HG03103 (cell line): Measurements from ENCODE around the gene TP73.
"Not testable (repeated sequence)": the region's sequence is repeated elsewhere in the genome, so short reads cannot be mapped to it uniquely, and the experiment has no call there.

ENCODE experiments used
- ATAC-seq: cut with Tn5 transposase; IDR thresholded peaks from one replicate; pipeline ENCODE4 v1.9.1; 2021; ENCODE audit warnings: low read depth; ENCODE audit not compliant: unreplicated experiment

The TP73 gene

DNA sequence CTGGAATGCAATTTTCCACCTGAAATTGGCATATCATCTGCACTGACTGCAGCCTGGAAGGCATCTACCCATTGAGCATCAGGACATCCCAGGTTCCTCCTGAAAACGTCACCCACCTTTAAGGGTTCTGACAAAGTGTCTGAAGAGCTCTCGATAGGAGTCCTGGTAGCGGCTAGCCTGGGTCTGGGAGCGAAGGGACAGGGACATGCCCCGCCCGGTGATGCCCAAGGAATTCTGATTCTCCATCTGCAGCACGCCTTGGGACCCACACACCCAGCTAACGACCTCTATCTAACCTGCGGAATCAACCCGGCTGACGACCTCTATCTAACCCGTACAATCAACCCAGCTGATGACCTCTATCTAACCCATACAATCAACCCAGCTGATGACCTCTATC is 86.6 kb downstream of the TP73 start:
- no peak for ATAC-seq

DNA sequence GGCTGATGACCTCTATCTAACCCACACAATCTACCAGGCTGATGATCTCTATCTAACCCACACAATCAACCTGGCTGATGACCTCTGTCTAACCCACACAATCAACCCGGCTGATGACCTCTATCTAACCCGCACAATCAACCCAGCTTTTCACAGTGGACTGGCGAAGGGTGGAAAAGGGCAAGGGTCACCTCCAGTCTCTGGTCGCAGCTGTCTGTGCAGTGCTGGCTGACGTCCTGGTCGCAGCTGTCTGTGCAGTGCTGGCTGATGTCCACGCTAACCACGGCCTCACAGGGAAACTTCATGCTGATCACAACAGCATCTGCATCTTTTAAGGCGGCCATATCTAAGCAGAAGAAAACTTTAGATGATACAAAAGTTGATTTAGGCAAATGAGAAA is 87.7 kb downstream of the TP73 start:
- no peak for ATAC-seq

DNA sequence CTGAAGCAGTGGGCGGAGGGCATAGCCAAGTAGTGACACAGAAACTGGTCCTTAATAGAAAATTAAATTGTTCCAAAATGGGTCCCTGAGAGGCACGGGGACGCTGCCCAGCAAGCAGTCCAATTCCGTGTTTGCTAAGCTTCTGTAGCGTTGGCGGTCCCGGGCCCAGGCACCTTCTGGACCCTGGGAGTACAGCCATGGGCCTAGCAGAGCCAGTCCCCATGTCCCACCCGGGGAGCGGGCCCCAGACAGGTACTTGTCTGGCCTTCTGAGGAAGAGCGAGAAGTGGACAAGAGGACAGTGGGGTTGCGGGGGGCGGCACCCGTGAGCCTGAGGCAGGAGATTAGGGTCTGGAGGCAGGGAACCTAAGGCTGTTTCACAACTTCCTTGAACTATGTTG is 88.4 kb downstream of the TP73 start:
- no peak for ATAC-seq

DNA sequence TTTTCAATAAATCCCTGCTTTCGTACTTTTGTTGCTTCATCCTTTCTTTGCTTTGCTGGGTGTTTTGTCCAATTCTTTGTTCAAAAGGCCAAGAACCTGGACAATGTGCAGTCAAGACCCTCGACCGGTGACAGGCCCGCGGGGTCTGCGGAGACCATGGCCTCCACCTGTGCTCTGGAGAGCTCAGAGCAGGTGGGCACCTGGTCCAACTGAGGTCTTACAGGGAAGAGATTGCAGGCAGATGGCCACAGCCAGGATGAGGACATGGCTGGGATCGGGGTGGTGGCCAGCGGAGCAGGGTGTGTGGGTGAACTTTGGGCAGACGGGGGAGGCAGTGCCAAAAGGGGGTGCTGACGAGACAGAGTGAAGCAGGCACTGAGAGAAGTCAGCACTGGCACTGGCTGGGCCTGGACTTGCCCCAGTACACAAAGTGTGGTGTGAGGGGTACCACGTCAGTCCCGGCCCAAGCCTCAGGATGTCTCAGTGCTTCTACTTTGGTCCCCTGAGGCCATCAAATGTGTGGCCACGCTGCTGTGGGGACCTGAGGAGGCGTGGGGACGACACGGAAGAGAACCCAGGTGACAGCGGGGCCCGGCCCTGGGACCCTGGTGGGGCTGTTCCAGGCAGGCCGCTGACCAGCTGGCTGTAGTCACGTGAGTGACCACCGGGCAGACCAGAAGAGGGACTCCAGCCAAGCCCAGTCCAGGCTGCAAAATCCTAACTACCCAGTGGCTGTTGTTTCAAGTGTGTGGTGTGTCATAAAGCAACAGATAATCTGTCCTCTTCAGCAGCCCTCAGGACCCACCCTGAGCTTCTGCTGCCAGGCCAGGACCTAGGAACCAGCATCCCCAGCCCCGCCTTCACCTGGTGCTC is 89.5 kb downstream of the TP73 start:
- no peak for ATAC-seq

DNA sequence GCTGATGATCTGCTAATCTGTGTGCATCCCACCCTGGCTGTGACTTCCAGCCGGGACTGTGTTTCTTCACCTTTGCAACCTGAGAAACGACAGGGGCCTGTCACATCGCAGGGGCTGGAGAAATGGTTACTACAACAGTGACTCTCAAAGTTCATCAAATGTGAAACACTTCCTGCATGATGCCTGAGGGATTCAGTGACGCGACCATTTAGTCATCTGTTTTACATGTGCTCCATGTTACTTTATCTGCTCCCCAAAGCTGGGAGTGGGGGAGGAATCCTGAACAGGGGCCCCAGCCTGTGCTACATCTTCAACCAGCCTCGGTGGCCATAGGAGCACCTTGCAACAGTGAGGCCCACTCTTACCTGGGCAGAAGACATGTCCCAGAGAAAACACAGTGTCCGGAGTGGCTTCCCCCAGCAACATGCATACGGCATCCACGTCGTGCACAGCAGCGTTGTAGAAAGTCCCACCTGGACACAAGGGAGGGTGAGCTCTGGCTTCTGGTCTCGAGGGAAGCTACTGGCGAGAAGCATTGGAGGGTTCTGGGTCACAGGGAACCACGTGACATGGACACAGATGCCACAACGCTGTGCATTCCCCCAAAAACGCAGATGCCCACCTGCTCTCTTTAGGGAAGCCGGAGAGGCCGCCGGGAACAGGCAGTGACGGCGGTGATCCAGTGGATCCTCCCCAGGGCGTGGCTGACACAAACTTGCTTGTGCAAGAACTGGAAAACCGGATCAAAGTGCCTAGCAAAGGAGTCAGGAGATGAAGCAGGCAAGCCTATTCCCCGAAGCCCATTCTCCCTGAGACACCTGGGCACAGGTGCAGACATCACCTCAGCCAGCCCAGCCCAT is 90.4 kb downstream of the TP73 start:
- ATAC-seq, result no peak

DNA sequence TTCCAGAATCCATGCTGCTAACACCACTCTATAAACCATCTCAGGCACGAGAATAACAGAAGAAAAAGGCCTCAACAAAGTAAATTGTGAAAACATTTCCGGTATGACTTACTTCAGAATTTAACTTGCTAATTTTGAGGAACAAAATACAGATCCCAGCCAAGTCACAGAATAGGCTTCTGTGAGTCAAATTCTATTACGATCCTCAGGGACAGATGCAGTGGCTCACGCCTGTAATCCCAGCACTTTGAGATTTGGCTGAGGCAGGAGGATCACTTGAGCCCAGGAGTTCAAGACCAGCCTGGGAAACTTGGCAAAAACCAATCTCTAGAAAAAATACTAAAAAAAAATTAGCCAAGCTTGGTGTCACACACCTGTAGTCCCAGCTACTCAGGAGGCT is 91.1 kb downstream of the TP73 start:
- no peak for ATAC-seq

DNA sequence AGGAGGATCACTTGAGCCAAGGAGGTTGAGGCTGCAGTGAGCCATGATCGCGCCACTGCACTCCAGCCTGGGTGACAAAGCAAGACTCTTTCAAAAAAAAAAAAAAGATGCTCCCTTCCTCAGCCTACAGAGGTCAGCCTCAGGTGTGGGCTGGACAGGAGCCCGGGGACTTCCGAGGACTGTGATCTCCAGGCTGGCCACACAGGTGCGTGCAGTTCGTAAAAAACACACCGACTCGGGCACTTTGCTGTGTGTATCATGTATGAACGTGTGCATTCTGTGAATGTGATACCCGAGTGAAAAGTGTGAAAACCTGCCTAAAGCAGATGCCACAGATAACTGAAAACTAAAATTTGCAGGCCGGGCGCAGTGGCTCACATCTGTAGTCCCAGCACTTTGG is 91.5 kb downstream of the TP73 start:
- no peak for ATAC-seq

DNA sequence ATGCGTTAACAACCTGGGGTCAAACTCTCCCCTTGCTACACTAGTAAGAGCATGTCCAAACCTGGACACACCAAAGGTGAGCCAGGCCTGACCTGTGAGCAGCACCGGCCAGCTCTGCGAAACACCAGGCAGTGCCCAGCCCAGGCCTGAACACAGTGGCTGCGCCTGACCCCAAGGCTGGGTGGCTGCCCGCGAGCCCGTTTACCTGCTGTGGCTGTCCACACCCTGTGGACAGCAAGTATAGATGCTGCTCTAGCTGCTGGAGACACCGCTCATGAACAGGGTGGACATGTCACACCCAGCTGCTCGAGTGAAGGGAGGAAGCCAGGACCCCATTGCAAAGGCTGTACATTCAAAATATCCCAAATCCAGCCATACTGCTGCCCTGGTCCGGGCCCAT is 92.3 kb downstream of the TP73 start:
- no peak for ATAC-seq

DNA sequence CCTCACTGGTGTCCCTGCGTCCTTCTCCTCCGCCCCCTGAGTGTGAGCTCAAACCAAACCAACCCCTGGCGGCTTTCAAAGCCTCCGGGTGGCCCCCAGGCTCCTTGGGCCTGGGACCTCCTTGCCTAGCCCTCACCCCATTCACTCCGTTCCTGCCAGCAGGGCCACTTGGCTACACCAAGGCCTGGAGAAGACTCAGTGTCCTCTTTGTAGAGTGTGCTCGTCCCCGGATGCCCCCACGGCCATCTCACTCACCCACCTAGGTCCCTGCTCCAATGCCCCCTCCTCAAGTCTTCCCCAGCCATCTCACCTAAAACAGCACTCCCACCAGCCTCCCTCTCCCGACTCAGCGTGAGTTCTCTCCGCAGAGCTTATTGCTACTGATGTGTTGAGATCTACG is 92.8 kb downstream of the TP73 start:
- ATAC-seq, result no peak

DNA sequence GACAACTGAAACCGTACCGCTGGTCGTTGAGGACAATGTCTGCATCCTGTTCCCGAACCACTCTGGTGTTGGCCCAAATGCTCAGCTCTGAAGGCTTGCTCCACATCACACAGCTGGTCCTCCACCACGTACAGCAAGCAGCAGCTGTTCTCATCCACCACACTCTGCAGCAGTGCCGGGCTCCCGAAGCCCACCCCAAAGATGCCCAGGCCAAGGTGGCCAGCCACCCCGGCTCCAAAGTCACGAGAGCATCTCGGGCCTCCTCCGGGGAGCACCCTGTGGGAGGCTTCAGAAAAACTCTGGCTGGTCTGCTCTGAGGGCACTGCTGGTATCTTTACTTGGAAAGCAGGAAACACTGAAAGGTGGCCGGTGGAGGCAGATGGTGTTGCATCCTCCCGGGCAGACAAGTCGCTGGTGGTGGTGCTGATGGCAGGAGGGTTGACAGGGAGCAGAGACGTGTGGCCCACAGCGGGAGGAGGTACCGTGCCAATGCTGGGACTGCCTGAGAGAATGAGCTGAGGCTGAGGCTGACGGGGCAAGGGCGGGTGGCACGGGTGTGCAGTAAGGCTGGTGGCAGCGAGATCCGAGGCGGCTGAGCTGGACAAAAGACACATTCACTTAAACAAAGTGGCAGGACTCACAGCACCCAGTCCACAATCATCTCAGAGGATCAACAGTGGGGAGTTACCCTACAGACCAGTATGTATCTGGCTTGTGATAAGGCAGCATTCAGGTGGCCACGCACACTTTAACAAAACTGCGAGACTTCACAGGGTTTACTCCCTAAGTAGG is 93.5 kb downstream of the TP73 start:
- ATAC-seq, result no peak

DNA sequence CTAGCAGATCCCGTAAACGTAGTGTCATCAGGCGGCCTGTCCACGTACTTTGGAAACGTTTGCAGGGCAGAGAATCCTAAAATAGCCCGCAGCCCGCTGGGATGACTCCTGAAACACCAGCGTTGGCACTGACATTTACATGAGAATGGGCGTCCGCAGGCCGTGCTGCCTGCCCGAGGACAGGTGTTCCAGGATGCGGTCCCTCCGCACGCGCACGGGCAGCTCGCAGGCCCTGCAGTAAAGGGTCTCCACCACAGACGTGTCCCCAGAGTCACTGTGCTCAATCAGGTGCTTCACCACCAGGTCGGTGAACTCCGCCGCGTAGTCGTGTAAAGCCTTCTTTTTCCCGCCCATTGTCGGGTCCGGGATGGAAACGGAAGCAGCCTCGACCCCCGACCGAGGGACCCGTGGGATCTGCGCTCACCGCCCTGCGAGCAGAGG is 94.1 kb downstream of the TP73 start:
- ATAC-seq, result no peak

DNA sequence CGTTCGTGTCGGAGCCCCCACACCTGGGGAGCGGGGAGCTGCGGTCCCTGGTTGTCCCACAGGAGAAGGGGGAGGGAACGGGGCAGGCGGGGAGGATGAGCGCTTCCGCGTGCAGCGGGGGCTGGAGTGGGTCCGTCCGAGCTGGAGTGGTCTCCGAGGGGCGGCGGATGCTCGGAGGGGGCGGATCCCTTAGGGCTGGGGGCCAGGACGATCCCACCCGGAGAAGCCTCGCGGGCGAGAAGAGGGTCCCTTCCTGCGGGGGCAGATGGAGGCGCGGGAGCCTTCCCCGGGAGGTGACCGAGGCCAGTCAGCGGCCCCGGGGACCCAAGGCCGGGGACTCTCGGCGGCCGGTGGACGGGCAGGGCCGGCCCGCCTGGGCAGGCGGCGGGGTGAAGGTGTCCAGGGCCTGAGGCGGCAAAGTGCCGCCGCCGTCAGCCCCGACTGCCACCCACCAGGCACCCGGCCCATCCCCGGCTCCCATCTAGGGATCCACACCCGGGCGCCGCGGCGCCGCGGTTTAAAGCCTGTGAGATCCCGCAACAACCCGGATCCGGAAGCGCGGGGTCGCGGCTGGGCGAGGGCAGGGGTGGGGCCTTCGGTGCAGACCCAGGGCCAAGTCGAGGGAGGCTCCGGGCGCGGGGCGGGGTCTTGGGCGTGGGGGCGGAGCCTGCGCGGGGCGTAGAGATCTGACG is 94.7 kb downstream of the TP73 start:
- ATAC-seq, result peak; percentile 86

DNA sequence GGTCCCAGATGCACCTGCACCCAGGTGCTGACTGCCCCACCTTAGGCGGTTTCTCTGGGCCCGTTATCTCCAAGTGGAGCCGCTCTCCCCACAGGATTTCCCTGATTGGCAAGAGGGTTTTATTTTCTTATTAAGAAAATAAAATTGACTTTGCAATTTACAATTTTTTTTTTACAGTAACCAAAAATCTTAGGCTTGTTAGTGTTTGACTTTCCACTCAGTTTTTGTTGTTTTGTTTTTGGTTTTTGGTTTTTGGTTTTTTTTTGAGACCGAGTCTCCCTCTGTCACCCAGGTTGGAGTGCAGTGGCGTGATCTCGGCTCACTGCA is 95.2 kb downstream of the TP73 start:
- ATAC-seq, result no peak

DNA sequence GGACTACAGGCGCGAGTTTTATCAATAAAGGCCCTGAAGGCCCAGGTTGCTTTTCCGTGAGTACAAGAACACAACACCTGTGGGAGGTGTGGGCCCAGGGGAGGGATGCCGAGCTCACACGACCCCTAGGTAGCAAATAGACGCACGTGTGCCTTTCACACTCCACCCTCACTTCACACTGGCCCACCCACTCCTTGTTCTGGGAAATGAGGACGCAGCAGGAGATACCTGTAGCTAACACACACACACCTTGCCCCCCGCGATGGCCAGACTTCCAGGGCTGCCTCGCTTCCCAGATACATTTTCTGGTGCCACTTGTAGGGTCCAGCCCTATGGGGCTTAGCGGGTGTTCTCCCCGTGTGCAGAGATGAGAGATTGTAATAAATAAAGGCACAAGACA is 95.6 kb downstream of the TP73 start:
- no peak for ATAC-seq

DNA sequence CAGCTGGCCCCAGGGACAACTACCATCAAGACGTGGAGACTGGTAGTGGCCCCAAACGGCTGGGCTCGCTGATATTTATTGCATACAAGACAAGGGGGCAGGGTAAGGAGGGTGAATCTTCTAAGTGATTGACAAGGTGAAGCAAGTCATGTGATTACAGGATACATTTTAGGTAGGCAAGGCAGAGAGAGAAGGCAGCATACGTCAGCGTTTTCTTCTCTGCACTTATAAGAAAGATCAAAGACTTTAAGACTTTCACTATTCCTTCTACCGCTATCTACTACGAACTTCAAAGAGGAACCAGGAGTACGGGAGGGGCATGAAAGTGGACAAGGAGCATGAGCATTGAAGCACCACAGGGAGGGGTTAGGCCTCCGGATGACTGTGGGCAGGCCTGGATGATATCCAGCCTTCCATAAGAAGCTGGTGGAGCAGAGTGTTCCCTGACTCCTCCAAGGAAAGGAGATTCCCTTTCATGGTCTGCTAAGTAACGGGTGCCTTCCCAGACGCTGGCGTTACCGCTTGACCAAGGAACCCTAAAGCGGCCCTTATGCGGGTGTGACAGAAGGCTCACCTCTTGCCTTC is 96.1 kb downstream of the TP73 start:
- ATAC-seq, result not testable (repeated sequence)

DNA sequence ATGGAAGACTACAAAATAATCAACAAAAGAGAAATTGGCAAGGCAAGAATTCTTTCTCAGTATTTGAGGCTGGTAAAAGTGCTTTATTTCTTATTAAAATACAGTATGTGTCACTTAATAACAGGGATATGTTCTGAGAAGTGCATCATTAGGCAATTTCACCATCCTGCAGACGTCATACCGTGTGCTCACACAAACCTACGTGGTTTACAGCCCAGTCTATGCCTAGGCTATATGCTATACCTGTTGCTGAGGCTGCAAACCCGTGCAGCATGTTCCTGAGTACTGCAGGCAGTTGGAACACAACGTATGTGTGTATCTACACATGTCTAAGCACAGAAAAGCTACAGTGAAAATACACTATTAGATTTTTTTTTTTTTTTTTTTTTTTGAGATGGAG is 97.2 kb downstream of the TP73 start:
- no peak for ATAC-seq

DNA sequence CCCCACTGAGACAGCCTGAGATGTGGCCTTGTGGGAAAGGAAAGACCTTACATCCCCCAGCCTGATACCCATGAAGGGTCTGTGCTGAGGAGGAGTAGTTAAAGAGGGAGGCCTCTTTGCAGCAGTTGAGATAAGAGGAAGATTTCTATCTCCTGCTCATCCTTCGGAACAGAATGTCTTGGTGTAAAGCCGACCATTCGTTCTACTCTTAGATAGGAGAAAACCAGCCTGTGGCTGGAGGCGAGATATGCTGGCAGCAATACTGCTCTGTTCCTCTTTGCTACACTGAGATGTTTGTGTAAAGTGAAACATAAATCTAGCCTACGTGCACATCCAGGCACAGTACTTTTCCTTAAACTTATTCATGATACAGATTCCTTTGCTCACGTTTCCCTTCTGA is 98.4 kb downstream of the TP73 start:
- ATAC-seq, result no peak

DNA sequence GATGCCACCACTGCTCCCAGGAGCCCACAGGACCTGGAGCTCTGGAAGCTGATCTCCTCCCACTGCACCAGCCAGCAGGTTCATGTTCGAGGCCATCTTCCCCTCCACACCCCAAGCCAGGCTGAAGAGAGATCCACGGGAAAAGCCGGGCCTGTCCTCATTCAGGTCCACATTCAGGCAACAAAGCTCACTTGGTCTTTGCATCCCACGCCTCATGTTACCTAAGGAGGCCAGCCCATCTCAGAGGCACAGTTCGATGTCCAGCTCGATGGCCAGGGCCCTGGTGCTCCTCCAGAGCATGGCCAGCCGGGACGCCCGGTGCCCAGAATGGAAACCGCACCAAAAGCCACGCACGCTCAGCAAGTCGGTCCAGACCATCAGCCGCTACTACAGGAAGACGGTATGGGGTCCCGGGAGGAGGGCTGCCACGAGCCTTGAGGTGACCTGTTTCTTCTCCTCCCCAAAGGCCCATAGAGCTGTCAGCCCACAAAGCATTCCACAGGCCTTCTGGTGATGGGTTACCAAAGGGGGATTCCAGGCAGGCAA is 100.2 kb downstream of the TP73 start, which contains the start of gene CCDC27:
Gene CCDC27, plus strand, starts transcription at position 51 of the 546 bp plus-strand sequence. Its CDS starts 32 bp downstream, at position 83.
- no peak for ATAC-seq

DNA sequence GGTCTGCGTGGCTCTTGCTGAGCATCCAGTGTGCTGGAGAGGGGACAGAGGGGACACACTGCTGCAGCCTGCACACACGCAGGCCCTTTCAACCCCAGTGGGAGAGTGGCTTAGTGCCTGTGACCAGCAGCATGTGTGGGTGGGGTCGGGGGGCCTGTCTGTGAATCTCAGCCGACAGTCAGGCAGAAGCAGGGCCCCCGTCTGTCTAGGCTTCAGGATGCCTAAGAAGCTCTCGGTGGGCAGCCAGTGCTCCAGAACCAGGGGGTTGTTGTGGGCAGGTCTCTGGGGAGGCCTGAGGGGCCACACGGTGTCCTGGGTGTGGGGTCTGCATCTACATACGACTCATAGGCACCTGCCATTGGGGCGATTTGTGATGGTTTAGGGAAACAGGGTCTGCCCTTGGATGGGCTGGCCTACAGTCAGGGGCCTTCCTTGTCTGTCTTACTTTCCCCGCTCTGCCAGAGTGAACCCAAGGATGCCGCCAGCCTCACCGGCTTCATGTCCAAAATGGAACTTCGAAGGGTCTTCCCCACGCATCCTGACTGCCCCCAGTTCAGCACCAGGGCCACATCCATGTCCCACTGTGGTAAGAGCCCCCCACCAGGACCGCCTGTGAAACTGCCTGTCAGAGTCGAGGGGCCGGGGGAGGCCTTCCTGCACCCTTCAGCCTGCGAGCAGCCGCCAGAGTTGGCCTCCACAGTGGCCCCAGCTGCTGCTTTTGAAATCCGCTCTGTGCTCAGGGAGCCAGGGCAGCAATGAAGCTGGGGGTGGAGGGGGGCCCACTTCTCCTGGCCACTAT is 101.5 kb downstream of the TP73 start:
- ATAC-seq, result no peak
